ENCODE measurements around the gene CCDC136. TPM values are rescaled to one million over a fixed set of nuclear protein-coding genes. Genes with fewer than 3 reads are reported as not detected.

Gene CCDC136
- total RNA-seq, 1 experiment from 2014 or later, result 31.1 TPM

GRCh38 chr7:128856001-128856718 lies 64.4 kb downstream of the CCDC136 start:
- Histone ChIP-seq H2AFZ (ENCODE audit: low read length) (no peak overlapping the region), H3K79me1 (ENCODE audit: insufficient read depth, low read depth, low read length, poor library complexity, severe bottlenecking) (no peaks in the 10 kb centered on the region), H2BK12ac (ENCODE audit: insufficient read length, low read depth, low read length) (no peak overlapping the region), H4K8ac (replicated peaks; ENCODE audit: insufficient read length, low read depth, low read length) (no peak overlapping the region), H2BK15ac (ENCODE audit: low read depth, low read length) (no peak overlapping the region), H2BK20ac (ENCODE audit: low read depth, low read length, poor library complexity, severe bottlenecking) (no peak overlapping the region), H3K23ac (ENCODE audit: insufficient read length, low read depth, low read length) (no peak overlapping the region), H3K23me2 (ENCODE audit: insufficient read length, low read depth, low read length, poor library complexity, severe bottlenecking) (no peaks in the 10 kb centered on the region), H4K91ac (ENCODE audit: insufficient read length, low read depth, low read length) (no peak overlapping the region), H2BK120ac (ENCODE audit: low read depth, low read length, poor library complexity, severe bottlenecking) (no peak overlapping the region), H3K9me3 (ENCODE audit: control insufficient read depth, low read depth, low read length) (no peaks in the 10 kb centered on the region), H3K18ac (ENCODE audit: insufficient read length, low read depth, low read length) (no peak overlapping the region), H3K14ac (ENCODE audit: insufficient read depth, low read length) (no peak overlapping the region; the same call in 1 of the 2 replicates), H4K5ac (ENCODE audit: insufficient read length, low read depth, low read length) (no peak overlapping the region), H3K4me2 (ENCODE audit: insufficient read depth, insufficient read length, low read length) (no peak overlapping the region), H3K4me1 (ENCODE audit: insufficient read depth, low read length) (no peaks in the 10 kb centered on the region), H4K20me1 (ENCODE audit: control insufficient read depth, insufficient read depth, insufficient read length) (no peaks in the 10 kb centered on the region), H3K79me2 (ENCODE audit: insufficient read depth, low read length) (no peaks in the 10 kb centered on the region), H3T11ph (ENCODE audit: low read length) (no peak overlapping the region), H3K4ac (ENCODE audit: low read depth, low read length) (no peak overlapping the region), H3K56ac (ENCODE audit: insufficient read length, low read depth, low read length) (no peak overlapping the region), H2AK5ac (ENCODE audit: insufficient read length, low read length) (no peak overlapping the region), H3K27ac (ENCODE audit: insufficient read length, low read depth, low read length) (no peak overlapping the region), H3K27me3 (ENCODE audit: insufficient read depth, low read length) (no peaks in the 10 kb centered on the region), H2BK5ac (ENCODE audit: insufficient read length, low read length) (no peak overlapping the region), H3K9ac (ENCODE audit: extremely low read depth, insufficient read length, low read length) (no peak overlapping the region)
- TF ChIP-seq, protein P1, sequence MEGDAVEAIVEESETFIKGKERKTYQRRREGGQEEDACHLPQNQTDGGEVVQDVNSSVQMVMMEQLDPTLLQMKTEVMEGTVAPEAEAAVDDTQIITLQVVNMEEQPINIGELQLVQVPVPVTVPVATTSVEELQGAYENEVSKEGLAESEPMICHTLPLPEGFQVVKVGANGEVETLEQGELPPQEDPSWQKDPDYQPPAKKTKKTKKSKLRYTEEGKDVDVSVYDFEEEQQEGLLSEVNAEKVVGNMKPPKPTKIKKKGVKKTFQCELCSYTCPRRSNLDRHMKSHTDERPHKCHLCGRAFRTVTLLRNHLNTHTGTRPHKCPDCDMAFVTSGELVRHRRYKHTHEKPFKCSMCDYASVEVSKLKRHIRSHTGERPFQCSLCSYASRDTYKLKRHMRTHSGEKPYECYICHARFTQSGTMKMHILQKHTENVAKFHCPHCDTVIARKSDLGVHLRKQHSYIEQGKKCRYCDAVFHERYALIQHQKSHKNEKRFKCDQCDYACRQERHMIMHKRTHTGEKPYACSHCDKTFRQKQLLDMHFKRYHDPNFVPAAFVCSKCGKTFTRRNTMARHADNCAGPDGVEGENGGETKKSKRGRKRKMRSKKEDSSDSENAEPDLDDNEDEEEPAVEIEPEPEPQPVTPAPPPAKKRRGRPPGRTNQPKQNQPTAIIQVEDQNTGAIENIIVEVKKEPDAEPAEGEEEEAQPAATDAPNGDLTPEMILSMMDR (conservative IDR thresholded peaks at IDR 0.05), result no peak
- DNase-seq, result no peak
- H3K27me3 Mint-ChIP-seq (ENCODE audit: low read depth), result no peaks in the 10 kb centered on the region; the same call in 1 of the 2 replicates
- no CpG with 5 or more reads among the region's 17 CpGs for WGBS (ENCODE audit: extremely low coverage, insufficient read length, low lambda C conversion rate)
- H3K4me1 Mint-ChIP-seq, result peaks cover 14 to 22% of the 10 kb centered on the region in 2 experiments
- H3K9me3 Mint-ChIP-seq, result no peaks in the 10 kb centered on the region
- peak overlapping the region in 1 of 3 experiments; percentile 51; a peak in 1 of 7 replicates for H3K27ac Mint-ChIP-seq
- peaks cover 0 to 7% (median 0%) of the 10 kb centered on the region in 3 experiments; a peak in 1 of 7 replicates for H3K36me3 Mint-ChIP-seq (ENCODE audit: insufficient read depth in 1 of 3, low read depth in 3 of 3)
- no peak overlapping the region for H3K4me3 Mint-ChIP-seq
